ENCODE results near the gene CRB1.

The CRB1 gene

DNA sequence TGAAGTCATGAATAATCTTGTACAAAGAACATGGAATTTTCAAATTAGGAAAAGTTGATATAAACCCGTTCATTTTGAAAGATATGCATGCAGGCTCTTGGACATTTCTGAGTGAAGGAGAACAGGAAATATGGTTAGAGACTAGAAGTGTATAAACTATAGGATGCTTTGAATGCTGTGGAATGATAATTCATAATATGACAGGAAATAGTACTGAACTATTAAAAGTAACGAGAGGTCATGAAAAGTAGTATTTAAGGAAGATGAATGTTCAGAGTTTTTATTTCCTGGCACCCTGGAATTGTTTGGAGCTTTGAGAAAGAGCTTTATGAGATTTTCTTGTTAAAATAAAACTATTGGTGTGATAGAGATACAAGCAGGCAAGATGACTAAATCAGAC, 18.7 kb upstream of the CRB1 start:
- Histone ChIP-seq H3K4me3 (ENCODE audit: low read length, poor library complexity, severe bottlenecking) (no peak overlapping the region), H3K36me3 (ENCODE audit: insufficient read depth, low read length) (no peaks in the 10 kb centered on the region), H3K27me3 (ENCODE audit: insufficient read depth, low read length, poor library complexity, severe bottlenecking) (no peaks in the 10 kb centered on the region), H3K9ac (ENCODE audit: low read depth, low read length, poor library complexity, severe bottlenecking) (no peak overlapping the region), H2AFZ (ENCODE audit: low read length) (no peak overlapping the region), H3K79me2 (ENCODE audit: insufficient read depth, low read length) (no peaks in the 10 kb centered on the region), H3K4me2 (ENCODE audit: low read depth, low read length, poor library complexity, severe bottlenecking) (no peak overlapping the region), H3F3A (ENCODE audit: low read depth) (no peaks in the 10 kb centered on the region), H4K20me1 (ENCODE audit: insufficient read depth, low read length, poor library complexity, severe bottlenecking) (no peaks in the 10 kb centered on the region), H3K9me3 (ENCODE audit: insufficient read depth, low read depth, low read length) (no peaks in the 10 kb centered on the region), H3K4me1 (ENCODE audit: insufficient read depth, low read length, poor library complexity, severe bottlenecking) (no peaks in the 10 kb centered on the region), H3K9me2 (replicated peaks; ENCODE audit: low read depth, low read length) (no peaks in the 10 kb centered on the region)
- no peak for TF ChIP-seq EZH2phosphoT487 (IDR thresholded peaks at IDR 0.05; ENCODE audit: borderline replicate concordance)
- TF ChIP-seq, protein P1, sequence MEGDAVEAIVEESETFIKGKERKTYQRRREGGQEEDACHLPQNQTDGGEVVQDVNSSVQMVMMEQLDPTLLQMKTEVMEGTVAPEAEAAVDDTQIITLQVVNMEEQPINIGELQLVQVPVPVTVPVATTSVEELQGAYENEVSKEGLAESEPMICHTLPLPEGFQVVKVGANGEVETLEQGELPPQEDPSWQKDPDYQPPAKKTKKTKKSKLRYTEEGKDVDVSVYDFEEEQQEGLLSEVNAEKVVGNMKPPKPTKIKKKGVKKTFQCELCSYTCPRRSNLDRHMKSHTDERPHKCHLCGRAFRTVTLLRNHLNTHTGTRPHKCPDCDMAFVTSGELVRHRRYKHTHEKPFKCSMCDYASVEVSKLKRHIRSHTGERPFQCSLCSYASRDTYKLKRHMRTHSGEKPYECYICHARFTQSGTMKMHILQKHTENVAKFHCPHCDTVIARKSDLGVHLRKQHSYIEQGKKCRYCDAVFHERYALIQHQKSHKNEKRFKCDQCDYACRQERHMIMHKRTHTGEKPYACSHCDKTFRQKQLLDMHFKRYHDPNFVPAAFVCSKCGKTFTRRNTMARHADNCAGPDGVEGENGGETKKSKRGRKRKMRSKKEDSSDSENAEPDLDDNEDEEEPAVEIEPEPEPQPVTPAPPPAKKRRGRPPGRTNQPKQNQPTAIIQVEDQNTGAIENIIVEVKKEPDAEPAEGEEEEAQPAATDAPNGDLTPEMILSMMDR (conservative IDR thresholded peaks at IDR 0.05; ENCODE audit: low read length) = no peak

DNA sequence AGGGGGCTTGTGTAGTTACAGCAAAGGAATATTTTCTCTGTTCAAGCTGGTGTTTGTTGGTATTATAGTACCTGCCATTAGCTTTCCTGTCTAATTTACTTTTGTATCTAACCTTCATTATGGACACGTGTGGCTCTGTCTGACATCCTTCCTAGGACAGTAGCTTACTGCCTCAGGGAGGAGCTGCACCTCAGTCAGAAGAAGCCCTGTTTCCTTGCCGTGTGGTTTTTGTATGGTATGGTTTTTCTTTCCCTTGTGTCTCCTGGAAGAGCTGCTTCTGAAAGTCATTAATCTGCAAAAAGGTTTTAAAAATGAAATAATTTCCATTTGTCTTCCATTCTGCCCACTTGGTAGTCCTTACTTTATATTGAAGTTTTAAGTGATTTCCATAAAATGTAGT, 17.4 kb upstream of the CRB1 start:
- H3K36me3 ChIP-seq (ENCODE audit: insufficient read depth, low read length) = no peaks in the 10 kb centered on the region
- no peaks in the 10 kb centered on the region for H3K9me3 ChIP-seq (ENCODE audit: insufficient read depth, low read depth, low read length)
- TF ChIP-seq, protein P1 (conservative IDR thresholded peaks at IDR 0.05; ENCODE audit: low read length) = no peak
- TF ChIP-seq EZH2phosphoT487 (IDR thresholded peaks at IDR 0.05; ENCODE audit: borderline replicate concordance) = no peak
- no peaks in the 10 kb centered on the region for H3F3A ChIP-seq (ENCODE audit: low read depth)
- H4K20me1 ChIP-seq (ENCODE audit: insufficient read depth, low read length, poor library complexity, severe bottlenecking) = no peaks in the 10 kb centered on the region
- no peaks in the 10 kb centered on the region for H3K79me2 ChIP-seq (ENCODE audit: insufficient read depth, low read length)
- no peaks in the 10 kb centered on the region for H3K4me1 ChIP-seq (ENCODE audit: insufficient read depth, low read length, poor library complexity, severe bottlenecking)
- H2AFZ ChIP-seq (ENCODE audit: low read length) = no peak overlapping the region
- no peak overlapping the region for H3K4me2 ChIP-seq (ENCODE audit: low read depth, low read length, poor library complexity, severe bottlenecking)
- no peaks in the 10 kb centered on the region for H3K27me3 ChIP-seq (ENCODE audit: insufficient read depth, low read length, poor library complexity, severe bottlenecking)
- no peak overlapping the region for H3K4me3 ChIP-seq (ENCODE audit: low read length, poor library complexity, severe bottlenecking)
- H3K9ac ChIP-seq (ENCODE audit: low read depth, low read length, poor library complexity, severe bottlenecking) = no peak overlapping the region
- no peaks in the 10 kb centered on the region for H3K9me2 ChIP-seq (replicated peaks; ENCODE audit: low read depth, low read length)

DNA sequence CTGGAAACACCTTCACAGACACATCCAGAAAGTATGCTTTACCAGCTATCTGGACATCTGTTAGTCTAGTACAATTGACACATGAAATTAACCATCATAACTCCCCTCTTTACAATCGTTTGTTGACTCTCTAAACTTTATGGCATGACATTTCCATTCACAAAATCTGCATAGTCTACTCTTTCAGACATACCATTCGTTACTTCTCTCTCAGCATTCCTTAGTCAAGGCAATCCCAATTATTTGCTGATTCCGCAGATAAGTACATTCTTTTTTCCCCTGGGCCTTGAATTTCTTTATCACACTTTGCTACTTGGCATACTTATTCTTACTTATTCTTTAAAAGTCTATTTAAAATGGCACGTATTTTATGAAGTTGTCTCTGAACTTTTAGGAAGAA, 15.1 kb upstream of the CRB1 start:
- Histone ChIP-seq H3K4me3 (ENCODE audit: low read length, poor library complexity, severe bottlenecking) (no peak overlapping the region), H3F3A (ENCODE audit: low read depth) (no peaks in the 10 kb centered on the region), H3K27me3 (ENCODE audit: insufficient read depth, low read length, poor library complexity, severe bottlenecking) (no peaks in the 10 kb centered on the region), H3K9me3 (ENCODE audit: insufficient read depth, low read depth, low read length) (no peaks in the 10 kb centered on the region), H3K9me2 (replicated peaks; ENCODE audit: low read depth, low read length) (no peaks in the 10 kb centered on the region), H3K79me2 (ENCODE audit: insufficient read depth, low read length) (no peaks in the 10 kb centered on the region), H2AFZ (ENCODE audit: low read length) (no peak overlapping the region), H3K4me2 (ENCODE audit: low read depth, low read length, poor library complexity, severe bottlenecking) (no peak overlapping the region), H4K20me1 (ENCODE audit: insufficient read depth, low read length, poor library complexity, severe bottlenecking) (no peaks in the 10 kb centered on the region), H3K36me3 (ENCODE audit: insufficient read depth, low read length) (no peaks in the 10 kb centered on the region), H3K4me1 (ENCODE audit: insufficient read depth, low read length, poor library complexity, severe bottlenecking) (no peaks in the 10 kb centered on the region), H3K9ac (ENCODE audit: low read depth, low read length, poor library complexity, severe bottlenecking) (no peak overlapping the region)
- no peak for TF ChIP-seq EZH2phosphoT487 (IDR thresholded peaks at IDR 0.05; ENCODE audit: borderline replicate concordance)
- TF ChIP-seq, protein P1 (conservative IDR thresholded peaks at IDR 0.05; ENCODE audit: low read length) = no peak

All from Loucy (cell line).